NCI-H446 (cell line): ENCODE measurements around the gene CENPQ.
A peak's percentile ranks its signal among the peaks of the same experiment; 100 is the strongest.

Experiments used
- DNase-seq, 2 experiments: peaks; one replicate each; lab custom pipeline; 2025; lab: John Stamatoyannopoulos, UW

CENPQ gene

DNA sequence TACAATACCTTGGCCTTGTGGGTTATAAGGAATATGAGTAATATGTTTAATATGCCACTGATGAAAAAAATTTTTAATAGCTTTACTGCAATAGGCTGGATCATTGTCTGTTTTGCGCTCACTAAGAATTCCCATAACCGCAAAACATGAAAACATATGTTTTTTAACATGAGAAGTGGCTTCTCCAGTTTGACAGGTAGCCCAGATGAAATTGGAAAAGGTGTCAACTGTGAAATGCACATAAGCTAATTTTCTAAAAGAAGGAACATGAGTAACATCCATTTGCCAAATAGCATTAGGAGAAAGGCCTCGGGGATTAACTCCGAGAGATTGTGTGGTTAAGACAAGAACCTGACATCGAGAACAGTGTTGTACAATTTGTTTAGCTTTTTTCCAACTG lies 41.5 kb downstream of the CENPQ start:
- DNase-seq: no peak

DNA sequence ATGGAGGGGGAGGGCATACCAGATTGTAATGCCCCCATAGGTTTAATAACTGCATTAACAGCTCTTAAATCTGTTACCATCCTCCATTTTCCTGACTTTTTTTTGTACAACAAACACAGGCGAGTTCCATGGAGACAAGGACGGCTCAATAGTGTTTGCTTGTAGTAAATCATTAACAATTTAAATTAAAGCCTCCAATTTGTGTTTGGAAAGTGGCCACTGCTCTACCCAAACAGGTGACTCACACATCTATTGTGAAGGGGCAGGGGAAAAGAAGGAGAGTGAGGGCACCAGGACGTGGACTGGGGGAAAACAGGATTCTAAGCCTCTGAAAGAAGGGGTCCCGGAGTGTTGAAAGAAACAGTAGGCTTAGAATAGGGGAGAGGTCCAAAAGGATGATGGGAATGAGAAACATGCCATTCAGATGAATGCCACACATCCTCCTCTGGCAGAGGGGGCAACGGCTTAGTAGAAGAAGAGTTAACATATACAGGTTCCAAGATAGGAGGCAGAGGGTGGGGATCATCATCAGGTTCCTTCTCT lies 43.5 kb downstream of the CENPQ start:
- no peak for DNase-seq

DNA sequence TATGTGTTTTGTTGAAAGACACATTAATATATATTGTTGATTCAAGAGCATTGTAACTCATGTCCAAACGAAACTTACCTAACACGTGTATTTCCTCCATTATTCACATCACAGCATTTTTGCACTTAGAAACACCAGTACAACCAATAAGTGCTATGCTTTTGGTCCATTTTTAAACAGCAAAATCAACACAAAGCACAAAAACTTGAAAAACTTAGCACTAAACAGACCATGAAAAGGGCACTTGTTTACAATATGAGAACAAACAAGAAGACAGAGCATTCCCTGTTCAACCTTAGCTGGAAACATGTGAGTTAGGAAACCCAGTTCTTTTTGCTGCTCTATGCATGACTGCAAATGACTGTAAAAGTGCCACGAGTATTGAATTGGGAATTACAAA lies 46.2 kb downstream of the CENPQ start:
- DNase-seq: no peak

DNA sequence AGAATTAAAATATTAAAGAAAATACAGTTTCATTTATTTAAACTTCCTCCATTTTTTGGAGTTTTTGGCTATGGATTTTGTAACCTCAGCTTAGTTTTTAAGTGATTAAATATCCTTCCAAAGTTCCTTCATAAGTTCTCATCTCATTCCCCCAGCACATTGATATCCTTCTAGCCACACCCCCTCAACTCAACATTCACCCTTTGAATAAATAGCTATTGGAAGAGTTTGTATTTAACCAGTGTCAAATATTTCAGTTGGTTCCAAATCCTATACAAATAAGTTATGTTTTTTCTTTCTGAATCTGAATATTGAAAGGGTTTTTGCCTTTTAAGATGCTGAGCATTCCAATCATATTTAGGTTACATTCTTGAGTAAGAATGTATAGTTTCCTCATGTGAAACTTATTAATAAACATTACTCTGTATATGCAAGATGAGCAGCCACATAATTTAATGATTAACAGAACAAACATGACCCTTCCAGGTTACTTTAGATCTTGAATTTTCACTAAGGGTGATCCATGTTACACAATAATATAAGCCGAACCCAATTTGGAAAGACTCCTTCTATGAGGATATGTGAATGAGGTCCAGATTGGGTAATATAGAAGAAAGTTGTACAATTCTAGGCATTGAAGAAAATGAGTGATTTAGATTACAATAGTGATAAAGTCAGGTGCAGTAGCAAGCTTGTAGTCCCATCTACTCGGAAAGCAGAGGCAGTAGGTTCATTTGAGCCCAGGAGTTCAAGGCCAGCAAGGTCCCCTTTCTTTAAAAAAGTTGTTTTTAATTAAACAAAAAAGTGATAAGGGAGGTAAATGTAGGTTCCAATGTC lies 50.2 kb downstream of the CENPQ start:
- DNase-seq: no peak

DNA sequence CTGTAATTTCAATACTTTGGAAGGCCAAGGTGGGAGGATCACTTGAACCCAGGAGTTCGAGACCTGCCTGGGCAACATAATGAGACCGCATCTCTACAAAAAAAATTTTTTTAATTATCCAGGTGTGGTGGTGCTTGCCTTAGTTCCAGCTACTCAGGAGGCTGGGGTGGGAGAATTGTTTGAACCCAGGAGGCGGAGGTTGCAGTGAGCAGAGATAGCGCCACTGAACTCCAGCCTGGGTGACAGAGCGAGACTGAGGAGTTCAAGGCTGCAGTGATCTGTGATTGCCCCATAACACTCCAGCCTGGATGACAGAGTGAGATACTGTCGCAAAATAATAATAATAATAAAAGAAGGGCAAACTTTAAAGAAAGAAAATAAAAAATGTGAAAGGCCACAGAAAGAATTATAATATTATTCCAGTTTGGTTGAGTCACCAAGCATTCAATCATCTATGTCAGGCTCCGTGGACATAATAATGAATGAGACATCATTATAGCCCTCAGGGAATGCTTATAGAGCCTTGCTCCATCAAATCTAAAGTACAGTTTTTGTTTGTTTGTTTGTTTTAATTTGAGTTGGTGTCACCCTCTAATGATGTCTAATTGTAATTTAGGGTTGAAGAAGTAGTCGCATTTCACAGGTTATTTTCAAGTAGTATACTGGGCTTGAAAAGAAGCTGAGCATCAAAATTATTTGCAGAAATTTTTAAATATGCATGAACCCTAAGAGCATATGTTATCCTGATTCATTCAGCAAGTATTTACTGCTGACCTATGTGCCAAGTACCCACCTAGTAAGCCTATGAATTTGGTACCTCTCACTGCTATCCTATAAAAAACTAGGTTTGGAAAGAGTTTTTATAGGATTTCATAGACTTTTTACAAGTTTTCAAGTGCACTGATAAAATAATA lies 51.7 kb downstream of the CENPQ start:
- DNase-seq: no peak

DNA sequence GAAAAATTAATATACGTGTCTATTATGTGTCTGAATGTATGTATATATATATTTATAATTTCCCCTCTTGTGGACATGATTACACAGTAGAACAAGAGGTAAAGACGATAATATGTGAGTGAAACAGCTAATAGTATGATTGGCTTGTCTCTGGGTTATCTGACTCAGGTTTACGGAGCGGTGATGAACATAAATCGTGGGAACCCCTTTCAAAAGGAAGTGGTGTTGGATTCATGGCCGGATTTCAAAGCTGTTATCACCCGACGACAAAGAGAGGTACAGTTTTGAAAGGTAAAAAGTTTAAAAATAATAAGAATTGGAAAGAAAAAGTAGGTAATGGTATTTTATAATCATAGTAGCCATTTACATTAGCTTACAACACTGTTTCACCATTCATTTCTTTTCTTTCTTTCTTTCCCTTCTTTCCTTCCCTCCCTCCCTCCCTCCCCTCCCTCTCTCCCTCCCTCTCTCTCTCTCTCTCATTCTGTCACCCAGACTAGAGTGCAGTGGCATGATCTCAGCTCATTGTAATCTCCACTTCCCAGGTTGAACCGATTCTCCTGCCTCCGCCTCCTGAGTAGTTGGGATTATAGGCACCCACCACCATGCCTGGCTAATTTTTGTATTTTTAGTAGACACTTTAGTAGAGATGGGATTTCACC lies 52.4 kb downstream of the CENPQ start:
- no peak for DNase-seq

DNA sequence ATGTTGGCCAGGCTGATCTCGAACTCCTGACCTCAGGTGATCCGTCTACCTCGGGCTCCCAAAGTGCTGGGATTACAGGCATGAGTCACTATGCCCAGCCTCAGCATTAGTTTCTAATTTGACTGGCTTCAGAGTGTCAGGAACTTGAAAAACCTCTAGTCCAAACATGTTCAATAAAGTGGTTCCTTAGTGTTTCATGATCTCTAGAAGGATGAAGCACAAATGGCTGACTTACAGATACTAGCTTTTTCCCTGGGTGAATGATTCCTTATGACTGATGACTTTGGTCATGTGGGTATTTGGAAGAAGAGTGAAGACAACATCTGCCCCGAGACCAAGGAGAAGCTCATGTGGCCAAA lies 53.0 kb downstream of the CENPQ start:
- no peak for DNase-seq

DNA sequence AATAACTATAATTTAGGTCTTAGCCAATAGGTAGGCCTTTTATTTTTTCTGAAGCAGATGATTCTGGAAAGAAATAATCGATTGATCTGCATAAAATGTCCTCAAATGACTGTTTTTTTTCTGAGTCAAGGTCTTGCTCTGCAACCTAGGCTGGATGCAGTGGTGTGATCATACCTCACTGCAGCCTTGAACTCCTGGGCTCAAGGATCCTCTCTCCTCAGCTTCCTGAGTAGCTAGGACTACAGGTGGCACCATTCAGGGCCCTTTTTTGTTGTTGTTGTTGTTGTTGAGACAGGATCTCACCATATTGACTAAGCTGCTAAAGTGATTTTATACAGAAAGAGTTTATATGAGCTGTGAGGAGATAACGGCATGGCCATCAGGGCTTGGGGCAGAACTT lies 54.7 kb downstream of the CENPQ start:
- DNase-seq: no peak

DNA sequence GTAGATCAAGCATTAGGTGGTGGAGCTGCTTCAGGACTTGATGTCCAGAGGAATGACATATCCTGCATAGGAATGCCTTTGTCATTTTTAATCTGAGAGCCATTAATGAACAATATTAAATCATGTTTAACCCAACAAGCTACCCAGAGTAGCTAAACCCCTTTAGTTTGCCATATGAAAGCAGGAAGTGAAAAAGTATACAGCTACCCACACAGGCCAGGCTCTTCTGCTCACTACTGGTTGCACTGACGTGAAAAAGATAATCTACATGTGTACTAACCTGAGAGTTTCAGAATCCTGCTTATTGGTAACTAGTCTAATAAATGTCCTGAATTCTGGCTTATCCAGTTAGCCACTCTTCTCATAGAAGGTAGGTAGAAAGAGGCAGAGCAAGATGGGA lies 56.5 kb downstream of the CENPQ start:
- no peak for DNase-seq

DNA sequence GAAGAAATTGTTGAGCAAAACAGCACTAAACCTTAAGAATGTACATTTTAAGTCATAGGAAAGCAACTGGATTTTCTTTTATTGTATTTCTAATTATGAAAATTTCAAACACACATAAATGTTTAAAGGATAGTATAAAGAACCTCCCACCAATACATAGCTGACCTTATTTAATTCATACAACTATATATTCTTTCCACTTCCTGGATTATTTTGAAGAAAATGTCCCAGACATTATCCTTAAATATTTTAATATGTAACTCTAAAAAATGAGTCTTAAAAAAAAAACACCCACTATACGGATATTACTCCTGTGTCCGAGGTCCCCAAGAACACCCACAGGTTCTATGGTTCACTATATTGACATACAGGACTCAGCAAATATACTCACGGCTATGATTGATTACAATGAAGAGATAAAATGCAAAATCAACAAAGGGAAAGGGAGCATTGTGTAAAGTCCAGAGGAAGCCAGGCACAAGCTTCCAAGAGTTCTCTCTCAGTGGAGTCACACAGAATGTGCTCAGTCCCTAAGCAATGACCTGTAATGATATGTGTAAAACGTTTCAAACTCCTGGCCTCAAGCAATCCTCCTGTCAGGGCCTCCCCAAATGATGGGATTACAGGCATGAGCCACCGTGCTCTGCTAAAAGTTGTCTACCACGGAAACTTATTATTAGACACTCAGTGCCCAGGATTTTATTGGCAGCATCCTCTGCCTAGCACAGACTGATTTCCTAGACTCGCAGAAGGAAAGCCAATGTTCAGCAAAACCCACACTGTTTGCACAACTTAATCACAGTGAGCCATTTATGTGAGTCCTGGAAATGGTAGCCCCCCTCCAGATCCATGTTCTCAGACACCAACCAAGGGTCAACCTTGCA lies 59.8 kb downstream of the CENPQ start:
- DNase-seq: no peak

DNA sequence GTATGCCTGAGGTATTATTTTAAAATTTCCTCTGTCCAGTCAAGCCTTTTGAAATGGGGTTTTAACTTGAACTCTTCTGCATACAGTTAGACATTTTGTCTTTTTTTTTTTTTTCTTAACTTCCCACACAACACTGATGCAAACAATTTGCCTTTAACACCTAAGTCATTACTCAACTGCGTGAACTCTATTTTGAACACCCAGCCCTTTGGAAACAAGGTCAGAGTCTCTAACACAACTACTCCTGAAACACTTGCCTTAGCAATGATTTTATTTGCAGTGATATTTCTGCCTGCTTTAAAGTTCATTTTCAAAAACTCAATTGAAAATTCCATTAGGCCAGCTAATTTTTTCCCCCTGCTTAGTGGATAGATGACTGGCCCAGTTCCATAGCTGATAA lies 60.7 kb downstream of the CENPQ start:
- DNase-seq: no peak

DNA sequence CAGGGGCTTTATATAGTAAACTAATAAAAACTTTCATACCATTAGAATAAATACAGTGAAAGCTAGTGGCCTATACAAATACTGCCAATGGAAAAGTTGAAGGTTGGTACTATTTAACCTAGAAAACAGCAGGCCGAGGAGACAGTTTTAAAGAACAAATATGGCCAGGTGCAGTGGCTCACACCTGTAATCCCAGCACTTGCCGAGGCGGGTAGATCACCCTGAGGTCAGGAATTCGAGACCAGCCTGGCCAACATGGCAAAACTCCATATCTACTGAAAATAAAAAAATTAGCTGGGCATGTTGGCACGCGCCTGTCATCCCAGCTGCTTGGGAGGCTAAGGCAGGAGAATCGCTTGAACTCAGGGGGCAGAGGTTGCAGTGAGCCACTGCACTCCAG lies 61.4 kb downstream of the CENPQ start:
- DNase-seq: no peak

DNA sequence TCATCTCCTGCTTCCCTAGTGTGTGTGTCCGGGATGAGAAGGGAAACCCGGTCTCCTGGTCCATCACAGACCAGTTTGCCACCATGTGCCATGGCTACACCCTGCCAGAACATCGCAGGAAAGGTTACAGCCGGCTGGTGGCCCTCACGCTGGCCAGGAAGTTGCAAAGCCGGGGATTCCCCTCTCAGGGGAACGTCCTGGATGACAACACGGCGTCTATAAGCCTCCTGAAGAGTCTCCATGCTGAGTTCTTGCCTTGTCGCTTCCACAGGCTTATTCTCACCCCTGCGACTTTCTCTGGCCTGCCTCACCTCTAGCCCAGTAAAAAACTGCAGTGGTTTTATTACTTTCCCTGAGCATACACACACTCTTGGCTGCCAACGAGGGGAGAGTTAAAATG lies 63.4 kb downstream of the CENPQ start:
- DNase-seq: no peak

DNA sequence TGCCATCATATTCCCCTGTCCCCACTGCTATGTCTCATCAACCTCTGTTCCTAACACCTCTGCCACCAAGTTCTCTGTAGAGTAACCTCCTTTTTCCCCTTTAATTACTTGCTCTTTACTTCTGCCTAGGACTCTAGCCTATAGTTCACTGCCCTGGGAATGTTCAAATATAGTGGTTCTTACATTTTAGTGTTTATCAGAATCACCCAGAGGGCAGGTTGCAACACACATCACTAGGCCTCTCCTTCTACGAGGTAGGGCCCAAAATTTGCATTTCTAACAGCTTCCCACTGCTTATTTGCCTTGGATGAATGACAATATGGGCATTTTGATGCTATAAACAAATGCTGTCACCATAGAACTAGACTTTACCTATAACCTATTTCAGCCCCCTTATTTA lies 64.2 kb downstream of the CENPQ start:
- DNase-seq: no peak

DNA sequence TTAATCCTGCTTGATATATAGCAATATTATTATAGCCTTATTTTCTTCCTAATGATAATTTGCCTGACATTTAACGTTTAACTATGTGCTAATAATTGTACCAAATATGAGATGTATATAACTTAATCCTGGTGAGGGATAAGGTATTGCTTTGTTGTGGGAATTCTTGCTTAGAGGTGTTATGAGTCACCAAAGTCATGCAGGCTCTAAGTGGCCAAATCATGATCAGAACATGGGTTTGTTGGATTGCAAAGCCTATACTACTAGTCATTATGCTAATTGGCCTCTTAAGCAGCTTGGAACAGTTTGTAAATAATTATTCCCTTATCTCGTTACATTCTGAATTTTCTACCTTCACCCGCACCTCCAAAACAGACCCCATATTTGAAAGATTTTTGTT lies 65.4 kb downstream of the CENPQ start:
- no peak for DNase-seq

DNA sequence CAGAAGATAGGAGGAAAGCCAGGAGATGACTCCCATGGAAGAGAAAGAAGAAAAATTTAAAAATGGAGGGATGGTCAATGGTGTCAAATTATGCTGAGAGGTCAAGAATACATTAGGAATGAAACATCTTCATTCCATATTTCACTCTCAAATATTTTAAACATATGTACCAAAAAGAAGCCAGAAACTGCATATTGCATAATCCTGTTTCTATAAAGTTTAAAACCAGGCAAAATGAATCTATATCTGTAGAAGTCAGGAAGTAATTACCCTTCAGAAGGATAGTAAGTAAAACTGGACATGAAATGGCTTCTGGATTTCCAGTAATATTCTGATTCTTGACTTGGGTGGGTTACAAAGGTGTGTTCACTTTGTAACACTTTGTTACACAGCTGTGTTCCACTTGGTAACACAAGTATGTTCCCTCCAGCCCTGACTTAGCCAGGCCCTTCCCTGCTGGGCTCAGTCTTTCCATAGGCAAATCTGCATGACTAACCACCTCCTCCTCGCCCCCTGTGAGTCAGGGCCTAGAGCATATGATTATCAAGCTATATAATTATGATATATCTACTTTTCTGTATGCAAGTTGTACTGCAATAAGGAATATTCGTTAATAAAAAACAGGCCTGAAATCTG lies 67.1 kb downstream of the CENPQ start:
- no peak for DNase-seq

DNA sequence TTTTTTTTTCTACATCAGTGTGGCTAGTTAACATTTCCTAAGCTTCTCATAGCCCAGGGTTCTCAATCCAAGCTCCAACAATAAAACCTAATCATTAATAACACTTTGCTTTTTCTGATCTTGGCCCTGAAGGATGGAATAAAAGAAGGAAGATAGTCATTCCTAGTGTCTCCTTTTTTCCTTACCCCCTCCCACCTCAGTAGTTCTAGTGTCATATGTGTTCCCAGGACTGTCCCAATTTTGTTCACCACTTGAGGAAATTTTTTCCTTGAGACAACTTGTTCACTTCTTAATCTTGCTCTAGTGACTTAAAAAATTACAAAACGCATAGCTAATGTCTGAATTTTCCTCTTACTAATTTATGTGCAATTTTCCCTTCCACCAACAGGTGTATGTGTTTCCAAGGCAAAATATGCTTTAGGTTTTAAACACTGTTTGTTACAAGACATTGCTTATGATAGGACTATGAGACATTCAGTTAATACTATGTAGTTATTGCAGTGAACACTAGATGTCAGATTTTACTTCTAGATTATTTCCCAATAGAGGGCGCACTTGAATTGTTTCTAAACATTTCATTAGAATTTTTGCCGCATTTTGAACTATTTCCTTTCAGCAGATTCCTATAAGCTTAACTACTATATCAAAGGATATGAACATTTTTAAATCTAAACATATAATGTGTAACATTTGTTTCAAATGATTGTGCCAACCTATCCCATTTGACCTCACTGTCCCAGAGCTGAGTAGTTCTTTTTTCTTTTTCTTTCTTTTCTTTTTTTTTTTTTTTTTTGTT lies 68.8 kb downstream of the CENPQ start:
- peak in 1 of 2 experiments; percentile 40 for DNase-seq

DNA sequence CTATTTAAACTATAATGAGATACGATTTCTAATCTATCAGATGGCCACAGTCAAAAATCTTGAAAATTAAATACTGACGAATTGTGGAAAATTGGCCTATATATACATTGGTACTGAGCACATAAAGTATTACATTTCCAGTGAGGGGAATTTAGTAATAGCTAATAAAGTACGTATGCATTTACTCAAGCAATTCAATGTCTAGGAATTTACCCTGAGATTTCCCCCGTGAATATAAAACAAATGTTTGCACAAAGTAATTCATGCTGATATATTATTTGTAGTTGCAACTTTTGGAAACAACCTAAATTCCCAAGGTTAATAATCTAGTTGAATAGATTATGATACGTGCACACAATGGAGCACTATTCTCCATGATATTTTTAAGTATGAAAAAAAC lies 72.6 kb downstream of the CENPQ start:
- no peak for DNase-seq

DNA sequence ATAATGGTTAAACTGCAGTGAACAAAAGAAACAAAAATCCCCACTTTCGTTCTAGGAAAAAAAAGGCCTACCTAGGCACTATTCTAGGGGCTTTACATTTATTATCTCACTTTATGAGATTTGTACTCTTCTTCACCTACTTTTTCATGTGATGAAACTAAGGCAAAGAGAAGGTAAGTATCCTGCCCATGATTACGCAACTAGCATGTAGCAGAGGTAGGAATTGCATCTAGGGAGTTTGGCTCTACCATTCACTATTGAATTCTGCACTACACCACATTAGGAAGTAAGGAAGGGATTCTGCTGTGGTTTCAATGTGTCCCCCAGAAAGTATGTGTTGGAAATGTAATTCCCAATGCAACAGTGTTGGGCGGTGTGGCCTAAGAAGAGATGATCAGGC lies 75.9 kb downstream of the CENPQ start:
- DNase-seq: no peak

DNA sequence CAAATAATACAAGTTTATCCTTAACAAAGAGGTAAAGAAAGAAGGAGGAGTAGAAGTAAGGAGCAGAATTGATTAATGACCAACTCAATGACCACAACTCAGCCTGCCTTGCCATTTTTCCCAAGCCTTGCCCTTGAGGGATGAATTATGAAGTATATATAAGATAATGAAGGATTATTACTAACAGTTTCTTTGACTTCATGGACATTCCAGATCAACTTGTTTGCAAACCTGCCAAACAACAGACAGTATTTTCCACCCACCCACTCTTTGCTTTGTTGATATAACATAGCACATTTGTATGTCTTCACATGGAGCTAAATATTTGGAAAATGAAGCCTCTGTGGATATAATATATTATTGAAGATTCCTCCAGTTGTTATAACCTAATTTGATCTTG lies 77.4 kb downstream of the CENPQ start:
- no peak for DNase-seq
